KOPT-K1 (cell line): Measurements from ENCODE around the gene RELB.

ENCODE experiments used
- H3K27ac ChIP-seq: fragments of 200-600 bp; sonication (generic); 2 replicates; pipeline ENCODE4 v1.5.1; 2016; ENCODE audit warnings: antibody characterized with exemption, mild to moderate bottlenecking, low read depth, low read length; ENCODE audit not compliant: poor library complexity, severe bottlenecking
- H3K36me3 ChIP-seq: fragments of 200-600 bp; sonication (generic); 2 replicates; pipeline ENCODE4 v1.5.1; 2017; ENCODE audit warnings: antibody characterized with exemption, mild to moderate bottlenecking, low read length, moderate library complexity; ENCODE audit not compliant: insufficient read depth
- H3K9me3 ChIP-seq: fragments of 200-600 bp; sonication (generic); 2 replicates; pipeline ENCODE4 v1.5.1; 2017; ENCODE audit warnings: antibody characterized with exemption, low read length, mild to moderate bottlenecking; ENCODE audit not compliant: insufficient read depth, poor library complexity, severe bottlenecking

Gene RELB

DNA sequence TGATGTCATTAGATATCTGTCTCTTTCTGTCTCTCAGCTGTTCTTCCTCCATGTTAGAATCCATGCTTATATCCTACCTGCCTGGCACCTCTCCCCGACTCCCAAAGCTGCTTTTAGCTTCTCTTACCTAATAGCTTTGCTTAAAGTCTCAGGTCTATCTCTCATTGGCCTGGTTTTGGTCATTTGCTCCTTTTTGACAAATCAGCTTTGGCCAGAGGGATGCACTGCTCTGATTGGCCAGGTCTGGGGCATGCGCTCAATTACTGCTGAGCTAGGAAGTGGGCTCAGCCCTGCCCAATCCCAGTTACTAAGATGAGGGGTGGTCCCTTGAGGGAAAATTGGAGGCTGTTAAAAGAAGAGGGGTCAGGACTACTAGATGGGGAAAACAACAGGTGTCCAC lies 26.1 kb downstream of the RELB start:
- no peaks in the 10 kb centered on the region for H3K36me3 ChIP-seq
- H3K27ac ChIP-seq: no peak overlapping the region
- H3K9me3 ChIP-seq: no peaks in the 10 kb centered on the region

- no peaks in the 10 kb centered on the region for H3K9me3 ChIP-seq
- H3K36me3 ChIP-seq: no peaks in the 10 kb centered on the region
- H3K27ac ChIP-seq: no peak overlapping the region
These were observed 29.6 kb downstream of the RELB start for GRCh38 chr19:45030825-45031224.

DNA sequence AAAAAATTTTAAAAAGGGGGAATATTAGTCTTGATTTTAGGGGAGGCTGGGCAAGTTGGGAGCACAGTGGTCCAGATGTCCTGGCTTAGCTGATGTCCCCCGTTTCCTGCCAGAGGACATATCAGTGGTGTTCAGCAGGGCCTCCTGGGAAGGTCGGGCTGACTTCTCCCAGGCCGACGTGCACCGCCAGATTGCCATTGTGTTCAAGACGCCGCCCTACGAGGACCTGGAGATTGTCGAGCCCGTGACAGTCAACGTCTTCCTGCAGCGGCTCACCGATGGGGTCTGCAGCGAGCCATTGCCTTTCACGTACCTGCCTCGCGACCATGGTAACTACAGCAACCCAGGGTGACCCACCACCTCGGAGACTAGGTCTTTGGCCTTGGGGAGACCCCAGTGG lies 31.2 kb downstream of the RELB start:
- no peaks in the 10 kb centered on the region for H3K36me3 ChIP-seq
- no peaks in the 10 kb centered on the region for H3K9me3 ChIP-seq
- no peak overlapping the region for H3K27ac ChIP-seq

- Histone ChIP-seq H3K36me3 (peaks cover 12% of the 10 kb centered on the region), H3K27ac (no peak overlapping the region), H3K9me3 (no peaks in the 10 kb centered on the region)
These were observed 34.5 kb downstream of the RELB start for GRCh38 chr19:45035755-45036154.

- no peaks in the 10 kb centered on the region for H3K9me3 ChIP-seq
- no peak overlapping the region for H3K27ac ChIP-seq
- H3K36me3 ChIP-seq: peaks cover 30% of the 10 kb centered on the region
These were observed 36.3 kb downstream of the RELB start for GRCh38 chr19:45037393-45038169.

DNA sequence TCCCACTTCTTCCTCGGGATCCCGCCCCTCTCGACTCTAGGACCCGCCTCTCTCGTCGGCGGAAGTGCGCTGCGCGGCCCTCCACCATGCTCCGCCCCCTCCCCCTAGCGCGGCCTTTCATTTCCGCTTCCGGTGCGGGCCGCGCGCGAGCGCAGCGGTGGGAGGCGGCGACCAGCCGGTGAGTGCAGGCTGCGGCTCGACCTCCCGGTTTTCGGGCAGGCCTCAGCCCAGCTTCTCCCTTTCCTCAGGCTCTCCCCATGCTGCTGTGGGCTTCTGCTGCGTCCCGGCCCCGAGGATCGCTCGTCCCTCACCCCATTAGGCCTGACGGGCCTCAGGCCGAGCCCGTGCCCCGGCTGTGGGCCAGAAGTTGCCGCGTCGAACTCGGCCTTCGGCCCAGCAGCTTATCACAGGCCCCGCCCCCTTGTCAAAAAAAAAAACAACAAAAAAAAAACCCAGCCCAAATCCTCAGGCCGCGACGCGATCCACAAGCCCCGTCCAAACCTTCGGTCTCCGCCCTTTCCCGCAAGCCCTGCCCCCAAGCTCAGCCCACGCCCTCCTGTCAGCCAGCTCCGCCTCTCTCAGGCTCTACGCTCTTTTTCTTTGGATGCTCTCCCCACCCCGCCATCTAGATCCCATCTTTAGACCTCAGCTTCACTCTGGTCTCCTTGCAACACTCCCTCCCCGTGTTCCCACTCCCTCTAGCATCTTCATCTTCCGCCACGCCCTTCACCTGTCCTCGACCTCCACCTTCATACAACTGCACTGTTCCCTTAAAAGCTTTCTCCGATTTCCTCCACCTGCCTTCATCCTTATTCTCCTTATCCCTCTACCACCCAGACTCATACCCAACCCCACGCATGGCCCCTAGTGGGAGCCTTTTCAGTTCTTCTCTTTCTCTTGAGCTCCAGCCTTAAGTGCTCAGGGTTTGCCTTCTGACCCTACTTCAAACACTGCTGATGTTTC lies 37.9 kb downstream of the RELB start, which contains the start of gene CLASRP:
TSS of gene CLASRP (plus strand) at position 115 of the 963 bp plus-strand sequence. CDS start 1,168 bp downstream, outside the sequence.
- peaks cover 46% of the 10 kb centered on the region for H3K36me3 ChIP-seq
- no peaks in the 10 kb centered on the region for H3K9me3 ChIP-seq
- H3K27ac ChIP-seq: peak within 1 kb of the TSS; percentile 87

- H3K36me3 ChIP-seq: peaks cover 56% of the 10 kb centered on the region
- peak overlapping the region; percentile 87 for H3K27ac ChIP-seq
- H3K9me3 ChIP-seq: no peaks in the 10 kb centered on the region
These were observed 39.0 kb downstream of the RELB start for GRCh38 chr19:45040059-45040771.

DNA sequence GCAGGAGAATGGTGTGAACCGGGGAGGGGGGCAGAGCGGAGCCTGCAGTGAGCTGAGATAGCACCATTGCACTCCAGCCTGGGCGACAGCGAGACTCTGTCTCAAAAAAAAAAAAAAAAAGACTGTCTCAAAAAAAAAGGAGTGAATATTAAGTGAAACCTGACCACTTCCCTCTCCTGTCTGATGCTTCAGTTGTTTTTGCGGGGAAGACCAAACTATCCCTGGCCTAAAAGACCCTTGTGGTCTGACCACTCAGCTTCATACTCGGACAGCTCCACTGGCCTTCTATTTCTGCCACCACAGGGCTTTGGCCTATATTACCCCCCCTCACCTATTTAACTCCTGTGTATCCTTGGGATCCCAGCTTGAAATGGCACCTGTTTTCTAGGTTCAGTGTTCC lies 39.9 kb downstream of the RELB start:
- Histone ChIP-seq H3K27ac (no peak overlapping the region), H3K9me3 (no peaks in the 10 kb centered on the region), H3K36me3 (peaks cover 65% of the 10 kb centered on the region)

DNA sequence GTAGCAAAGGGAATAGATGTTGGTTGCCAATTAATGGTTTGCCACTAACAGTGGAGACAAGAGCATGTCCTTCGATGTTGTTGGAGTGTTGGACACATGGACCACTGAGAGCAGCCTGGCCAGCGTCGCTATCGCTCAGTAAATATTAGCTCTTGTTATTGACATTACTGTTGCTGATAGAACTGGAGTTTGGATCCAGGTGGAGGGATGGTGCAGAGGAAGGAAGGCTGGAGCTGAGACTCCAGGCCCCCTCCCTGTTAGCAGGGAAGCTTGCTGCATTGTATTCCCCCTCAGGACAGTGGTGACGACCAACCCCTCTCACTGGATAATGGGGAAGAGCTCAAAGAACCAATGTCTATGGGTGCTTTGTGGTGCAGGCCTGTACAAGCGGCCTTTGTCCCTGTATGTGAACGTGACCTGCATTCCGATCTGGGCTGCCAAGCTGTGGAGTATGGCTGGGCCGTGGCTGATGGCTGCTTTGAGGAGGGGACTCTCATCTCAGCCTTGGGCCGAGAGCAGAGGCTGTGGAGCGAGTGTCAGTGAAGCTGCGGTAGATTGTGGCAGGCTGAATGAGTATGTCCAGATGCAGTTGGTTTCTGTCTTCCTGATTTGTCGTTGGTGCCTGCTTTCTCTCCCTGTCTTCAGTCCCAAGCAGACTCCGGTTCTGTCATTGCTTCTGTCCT lies 44.5 kb downstream of the RELB start:
- H3K36me3 ChIP-seq: peaks cover 85% of the 10 kb centered on the region
- no peaks in the 10 kb centered on the region for H3K9me3 ChIP-seq
- no peak overlapping the region for H3K27ac ChIP-seq

- no peak overlapping the region for H3K27ac ChIP-seq
- H3K9me3 ChIP-seq: no peaks in the 10 kb centered on the region
- H3K36me3 ChIP-seq: peaks cover 85% of the 10 kb centered on the region
These were observed 45.1 kb downstream of the RELB start for GRCh38 chr19:45046355-45046754.

GRCh38 chr19:45047188-45047797 lies 46.0 kb downstream of the RELB start:
- Histone ChIP-seq H3K9me3 (no peaks in the 10 kb centered on the region), H3K36me3 (peaks cover 85% of the 10 kb centered on the region), H3K27ac (no peak overlapping the region)

GRCh38 chr19:45049073-45049736 lies 47.9 kb downstream of the RELB start:
- H3K9me3 ChIP-seq: no peaks in the 10 kb centered on the region
- no peak overlapping the region for H3K27ac ChIP-seq
- H3K36me3 ChIP-seq: peaks cover 85% of the 10 kb centered on the region

DNA sequence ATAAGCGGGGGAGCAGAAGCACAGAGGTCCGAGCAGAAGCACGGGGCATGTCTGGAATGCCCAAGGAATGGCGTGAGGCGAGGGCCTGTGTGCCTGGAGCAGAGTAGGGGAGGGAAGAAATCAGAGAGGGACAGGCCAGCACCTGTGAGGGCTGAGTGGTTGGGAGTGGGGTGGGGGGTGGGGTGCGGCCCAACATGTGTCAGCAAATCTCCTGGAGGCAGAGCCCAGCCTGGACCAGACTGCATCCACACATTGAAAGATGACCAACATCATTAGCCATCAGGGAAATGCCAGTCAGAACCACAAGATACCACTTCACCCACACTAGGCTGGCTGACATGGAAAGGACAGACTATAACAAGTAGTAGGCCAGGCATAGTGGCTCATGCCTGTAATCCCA lies 48.8 kb downstream of the RELB start:
- peaks cover 85% of the 10 kb centered on the region for H3K36me3 ChIP-seq
- no peak overlapping the region for H3K27ac ChIP-seq

More for the DNA sequence above, 48.8 kb downstream of the RELB start:
- no peaks in the 10 kb centered on the region for H3K9me3 ChIP-seq
